HCT116 (cell line): ENCODE measurements around the gene RNPEPL1. TPM values are rescaled to one million over a fixed set of nuclear protein-coding genes. Genes with fewer than 3 reads are reported as not detected.

Source experiments
- ATAC-seq: fragments of 200-7000 bp; cut with Tn5 transposase; 2 replicates; pipeline ENCODE4 v1.9.1; 2020; ENCODE audit warnings: mild to moderate bottlenecking, moderate library complexity
- BruUV-seq: library from RNA; stranded (reverse); fragments of 400-500 nt; replicated peaks from 2 replicates; lab custom pipeline; 2021; lab: Mats Ljungman, UMichigan
- CTCF ChIA-PET: fragments of 300-600 bp; sonication (Branson Sonifier 250); formaldehyde crosslinking; loops from one replicate; lab custom pipeline; 2021; ENCODE audit warnings: antibody characterized with exemption; lab: Charles Lee
- POLR2A ChIA-PET: fragments of 300-600, 350-600 bp; sonication (Branson Sonifier 250); formaldehyde crosslinking; loops from one replicate; lab custom pipeline; 2021; ENCODE audit warnings: antibody characterized with exemption; lab: Charles Lee
- RAD21 ChIA-PET, 2 experiments: fragments of 300-600 bp; sonication (Branson Sonifier 250); formaldehyde crosslinking; loops; one replicate each; lab custom pipeline; 2023; ENCODE audit warnings: low total read pairs in 2 of 2; ENCODE audit not compliant: uncharacterized antibody in 2 of 2, unreplicated experiment in 2 of 2, low non-redundant PET in 1 of 2; lab: Charles Lee
- DNase-seq: peaks from one replicate; pipeline ENCODE4 v3.0.0-alpha.2; 2010; ENCODE audit warnings: low read depth, low spot score
- H2AFZ ChIP-seq: fragments of 200-600 bp; shearing (Covaris generic), sonication (generic); 2 replicates; pipeline ENCODE4 v1.6.1; 2017; ENCODE audit warnings: low read depth, mixed run types, mixed read lengths, antibody characterized with exemption, low read length; ENCODE audit not compliant: poor library complexity, severe bottlenecking
- H3K27ac ChIP-seq: 2 replicates; pipeline ENCODE4 v1.5.1; 2012; ENCODE audit warnings: low read depth, low read length
- H3K27me3 ChIP-seq: fragments of 200-600 bp; sonication (generic); 2 replicates; pipeline ENCODE4 v1.6.1; 2016; ENCODE audit warnings: mixed run types, low read length, mixed read lengths; ENCODE audit not compliant: insufficient read depth
- H3K36me3 ChIP-seq, 2 experiments: fragments of 200-500 bp in 1 of 2; fragments of 200-600 bp in 1 of 2; sonication (Bioruptor generic) in 1 of 2; sonication (generic) in 1 of 2; 2 replicates each; pipeline versions ENCODE4 v1.5.1 to v1.6.1; 2014 to 2016; ENCODE audit warnings: low read length in 2 of 2, inconsistent platforms in 1 of 2, mixed read lengths in 1 of 2, mixed run types in 1 of 2; ENCODE audit not compliant: insufficient read depth in 2 of 2, control insufficient read depth in 1 of 2
- H3K4me1 ChIP-seq, 2 experiments: fragments of 200-600 bp in 1 of 2; sonication (generic) in 1 of 2; 2 replicates each; pipeline versions ENCODE4 v1.5.1 to v1.6.1; 2012 to 2017; ENCODE audit warnings: low read length in 2 of 2, inconsistent platforms in 1 of 2, mild to moderate bottlenecking in 1 of 2, mixed read lengths in 1 of 2, mixed run types in 1 of 2, moderate library complexity in 1 of 2; ENCODE audit not compliant: insufficient read depth in 2 of 2, control insufficient read depth in 1 of 2
- H3K4me2 ChIP-seq: fragments of 200-600 bp; sonication (generic); 2 replicates; pipeline ENCODE4 v1.6.1; 2017; ENCODE audit warnings: mixed run types, low read length, mixed read lengths
- H3K4me3 ChIP-seq, 2 experiments: fragments of 200-600 bp in 1 of 2; sonication (generic) in 1 of 2; replicated peaks in 1 of 2; 2 replicates each; pipeline ENCODE4 v1.5.1; 2011 to 2016; ENCODE audit warnings: low read length in 2 of 2, control low read depth in 1 of 2, low read depth in 1 of 2, mild to moderate bottlenecking in 1 of 2, mixed read lengths in 1 of 2, mixed run types in 1 of 2
- H3K79me2 ChIP-seq: fragments of 200-600 bp; sonication (generic); 2 replicates; pipeline ENCODE4 v1.6.1; 2017; ENCODE audit warnings: mild to moderate bottlenecking, mixed run types, low read length, moderate library complexity, mixed read lengths; ENCODE audit not compliant: insufficient read depth
- H3K9ac ChIP-seq: fragments of 200-600 bp; sonication (generic); 2 replicates; pipeline ENCODE4 v1.6.1; 2016; ENCODE audit warnings: low read length, mixed read lengths
- H3K9me2 ChIP-seq: fragments of 200-600 bp; sonication (generic), shearing (Covaris generic); 2 replicates; pipeline ENCODE4 v1.6.1; 2017; ENCODE audit warnings: mixed run types, mild to moderate bottlenecking, moderate library complexity; ENCODE audit not compliant: insufficient read depth
- H3K9me3 ChIP-seq, 2 experiments: fragments of 200-500 bp in 1 of 2; fragments of 200-600 bp in 1 of 2; sonication (Bioruptor generic) in 1 of 2; sonication (generic) in 1 of 2; 2 replicates each; pipeline ENCODE4 v1.6.1; 2014 to 2017; ENCODE audit warnings: low read length in 2 of 2, mixed read lengths in 2 of 2, inconsistent platforms in 1 of 2, low read depth in 1 of 2, mild to moderate bottlenecking in 1 of 2, mixed run types in 1 of 2, moderate library complexity in 1 of 2; ENCODE audit not compliant: control insufficient read depth in 1 of 2, insufficient read depth in 1 of 2
- H4K20me1 ChIP-seq: fragments of 200-600 bp; sonication (generic), shearing (Covaris generic); 2 replicates; pipeline ENCODE4 v1.6.1; 2017; ENCODE audit warnings: mixed run types, mild to moderate bottlenecking, moderate library complexity; ENCODE audit not compliant: insufficient read depth
- CBX3 ChIP-seq: IDR thresholded peaks from 2 replicates; pipeline ENCODE4 v1.6.1; 2012; ENCODE audit warnings: low read depth
- ELF1 ChIP-seq: IDR thresholded peaks from 2 replicates; pipeline ENCODE4 v1.6.1; 2012; ENCODE audit warnings: low read depth, borderline replicate concordance
- MAX ChIP-seq: IDR thresholded peaks from 2 replicates; pipeline ENCODE4 v1.6.1; 2012
- REST ChIP-seq: IDR thresholded peaks from 2 replicates; pipeline ENCODE4 v1.6.1; 2012; ENCODE audit warnings: low read depth
- ZBTB33 ChIP-seq: IDR thresholded peaks from 2 replicates; pipeline ENCODE4 v1.6.1; 2011; ENCODE audit warnings: mild to moderate bottlenecking, low read length, moderate library complexity; ENCODE audit not compliant: insufficient replicate concordance; ENCODE audit errors: extremely low read depth
- ZFX ChIP-seq: fragments of 450-650 bp; IDR thresholded peaks from 2 replicates; pipeline ENCODE4 v1.6.1; 2017
- intact Hi-C: fragments of 100-400 bp; cut with micrococcal nuclease; formaldehyde crosslinking; loops from 2 replicates; pipeline ENCODE4 v1.10.0; 2022
- total RNA-seq: library from RNA; stranded (reverse); gene quantifications from one replicate; pipeline ENCODE4 v1.2.1, GENCODE V29; 2021; ENCODE audit not compliant: unreplicated experiment

RNPEPL1 gene
- total RNA-seq, 1 experiment from 2014 or later, result 49.7 TPM

GRCh38 chr2:240626531-240627300, 58.4 kb downstream of the RNPEPL1 start:
- H3K9me3 ChIP-seq, result no peaks in the 10 kb centered on the region
- TF ChIP-seq ZFX (no peak), REST (no peak), ELF1 (no peak), MAX (no peak), ZBTB33 (no peak), CBX3 (no peak)
- H3K79me2 ChIP-seq, result no peaks in the 10 kb centered on the region
- no TSS peak for BruUV-seq
- intact Hi-C loops, result no loop called here
- H3K9me2 ChIP-seq, result no peaks in the 10 kb centered on the region
- CTCF ChIA-PET, result no interaction called here
- H3K27ac ChIP-seq, result no peak overlapping the region
- DNase-seq (no peak), ATAC-seq (no peak)
- no peak overlapping the region for H3K4me2 ChIP-seq
- H3K4me1 ChIP-seq, result no peaks in the 10 kb centered on the region
- no peak overlapping the region for H3K4me3 ChIP-seq
- POLR2A ChIA-PET, result no interaction called here
- no peak overlapping the region for H2AFZ ChIP-seq
- H4K20me1 ChIP-seq, result no peaks in the 10 kb centered on the region
- H3K27me3 ChIP-seq, result no peaks in the 10 kb centered on the region
- RAD21 ChIA-PET, result no interaction called here
- no peak overlapping the region for H3K9ac ChIP-seq
- H3K36me3 ChIP-seq, result no peaks in the 10 kb centered on the region
